ENCODE results near the gene FOXN1.

The FOXN1 gene

GRCh38 chr17:28498652-28499363 is 7.3 kb upstream of the FOXN1 start:
- no peak overlapping the region for H3K4me3 ChIP-seq (ENCODE audit: low read depth, low read length)

DNA sequence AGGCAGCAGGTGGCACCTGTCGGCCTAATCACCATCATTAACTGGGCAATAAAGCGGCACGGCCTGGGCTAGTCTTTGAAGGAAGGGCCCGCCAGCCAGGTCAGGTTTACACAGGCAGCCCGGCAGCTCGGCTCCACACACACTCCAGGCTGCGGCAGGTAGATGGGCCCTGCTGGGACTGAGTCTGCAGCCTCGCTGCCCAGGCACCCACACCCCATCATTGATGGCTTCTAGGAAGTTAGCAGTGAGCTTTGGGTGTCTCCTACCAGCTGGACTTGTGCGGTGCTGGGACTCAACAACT is 6.8 kb upstream of the FOXN1 start:
- no peak overlapping the region for H3K4me3 ChIP-seq (ENCODE audit: low read depth, low read length)

- H3K4me3 ChIP-seq (ENCODE audit: low read depth, low read length) = no peak overlapping the region
These were observed 6.3 kb upstream of the FOXN1 start for GRCh38 chr17:28499684-28500357.

DNA sequence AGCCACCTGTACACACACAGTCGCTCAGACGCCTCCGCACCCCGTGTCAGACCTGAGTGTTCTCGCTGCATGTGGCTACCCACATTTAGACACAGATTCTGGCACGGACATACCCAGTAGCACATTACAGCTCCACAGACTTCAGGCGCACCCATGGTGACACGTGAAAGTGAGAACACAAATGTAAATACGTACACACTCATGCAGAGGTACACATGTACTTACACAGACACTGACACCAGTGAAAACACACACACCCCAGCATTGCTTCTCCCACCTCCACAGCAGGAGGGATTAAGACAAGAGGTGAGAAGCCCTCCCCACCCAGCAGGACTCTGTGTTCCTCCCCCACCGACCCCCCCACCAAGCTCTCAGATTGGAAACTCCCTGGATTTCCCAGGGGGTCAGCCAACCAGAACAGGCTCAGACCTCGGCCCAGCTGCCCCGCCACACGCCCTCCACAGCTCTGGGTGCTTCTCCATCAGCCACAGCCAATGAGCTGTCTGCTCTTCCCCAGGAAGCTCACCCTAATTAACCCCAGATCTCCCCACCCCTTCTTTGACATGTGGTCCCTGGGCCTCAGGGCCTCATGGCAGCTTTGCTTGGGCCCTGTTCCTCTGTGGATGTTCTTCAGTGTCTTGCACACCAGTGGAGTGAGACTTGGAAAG is 5.3 kb upstream of the FOXN1 start:
- no peak overlapping the region for H3K4me3 ChIP-seq (ENCODE audit: low read depth, low read length)

GRCh38 chr17:28501421-28502284 is 4.5 kb upstream of the FOXN1 start:
- H3K4me3 ChIP-seq (ENCODE audit: low read depth, low read length) = no peak overlapping the region

GRCh38 chr17:28503420-28503819 is 2.7 kb upstream of the FOXN1 start:
- no peak overlapping the region for H3K4me3 ChIP-seq (ENCODE audit: low read depth, low read length)

DNA sequence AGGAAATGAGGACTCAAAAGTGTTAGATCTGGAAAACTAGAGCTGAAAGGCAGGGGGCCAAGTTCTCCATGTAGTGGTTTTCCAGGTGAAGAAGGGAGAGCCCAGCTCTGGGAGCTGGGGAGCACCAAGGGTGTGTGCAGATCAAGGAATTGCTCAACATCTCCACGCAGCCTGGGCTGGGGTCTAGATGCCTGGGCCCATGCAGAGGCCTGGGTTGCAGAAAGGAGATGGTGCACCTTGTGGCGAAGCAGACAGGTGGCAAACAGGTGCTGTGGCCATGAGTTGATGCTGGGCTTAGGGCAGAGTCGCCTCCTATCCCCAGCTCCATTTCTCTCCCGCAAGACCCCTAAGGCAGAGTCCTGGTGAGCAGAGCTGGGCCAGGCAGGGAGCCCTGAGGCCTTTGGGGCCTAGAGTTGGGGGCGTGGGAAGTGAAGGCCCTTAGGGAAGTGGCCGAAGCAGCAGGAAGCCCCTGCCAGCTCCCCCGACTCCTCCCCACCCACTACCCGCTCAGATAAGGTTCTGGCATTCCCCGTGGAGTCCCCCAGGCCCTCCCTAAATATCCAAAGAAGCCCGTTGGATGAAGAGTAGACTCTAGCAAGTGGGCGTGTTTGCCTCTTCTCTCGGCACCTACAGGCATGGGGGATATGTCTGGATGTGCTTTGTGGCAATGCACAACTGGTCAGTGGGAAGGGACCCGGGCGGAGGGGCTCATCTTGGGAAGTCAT is 777 bp downstream of the FOXN1 start:
- no peak overlapping the region for H3K4me3 ChIP-seq (ENCODE audit: low read depth, low read length)

DNA sequence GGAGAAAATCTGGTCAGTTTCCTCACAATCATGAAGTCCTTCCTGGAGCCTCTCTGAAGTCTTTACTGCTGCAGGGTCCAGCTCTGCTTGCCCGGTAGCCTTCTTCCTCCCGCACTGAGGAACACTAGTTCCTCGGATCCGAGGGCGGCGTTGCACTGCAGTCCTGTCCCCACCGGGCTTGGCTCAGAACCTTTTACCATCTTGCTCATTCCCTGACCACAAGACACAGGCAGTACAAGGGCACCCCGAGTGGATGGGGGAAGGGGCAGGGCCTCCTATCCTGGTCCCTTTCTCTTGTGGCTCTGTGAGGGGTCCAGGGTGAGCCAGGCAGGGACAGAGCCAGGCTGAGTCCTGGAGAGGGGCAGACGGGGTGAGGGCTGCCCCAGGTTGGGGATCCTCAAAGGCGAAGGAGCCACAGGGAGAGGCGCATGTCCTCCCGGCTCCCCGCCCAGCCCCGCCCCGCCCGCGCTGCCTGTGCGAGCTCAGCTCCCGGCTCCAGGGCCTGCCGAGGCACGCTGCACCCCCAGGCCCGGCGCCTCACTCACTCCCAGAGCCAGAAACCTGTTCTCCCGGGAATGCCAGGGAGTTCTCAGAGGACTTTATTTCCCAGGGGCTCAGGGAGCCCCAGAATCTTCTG is 1.5 kb downstream of the FOXN1 start:
- H3K4me3 ChIP-seq (ENCODE audit: low read depth, low read length) = no peak overlapping the region

DNA sequence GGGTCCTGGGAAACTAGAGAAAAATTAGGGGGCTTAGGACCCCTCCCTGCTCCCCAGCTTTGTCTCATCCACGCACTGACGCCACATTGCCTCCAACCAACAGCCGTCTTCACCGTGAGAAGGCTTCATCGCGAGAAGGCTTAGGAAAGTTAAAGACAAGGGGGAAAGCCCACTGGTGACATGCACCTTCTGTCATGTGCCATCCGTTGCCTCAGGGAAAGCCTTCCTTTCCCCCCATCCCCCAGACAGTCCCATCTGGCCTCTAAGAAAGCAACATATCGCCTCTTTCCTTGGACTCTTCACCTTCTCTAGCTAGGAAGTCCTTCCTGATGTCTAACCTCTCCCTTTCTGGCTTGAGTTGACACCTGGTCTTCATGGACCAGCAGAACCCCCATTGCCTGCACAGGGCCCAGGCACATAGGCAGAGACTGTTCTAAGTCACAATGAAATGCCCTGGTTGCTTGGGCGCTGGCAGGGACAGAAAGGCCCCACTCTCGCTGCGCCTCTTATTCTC is 2.1 kb downstream of the FOXN1 start:
- no peak overlapping the region for H3K4me3 ChIP-seq (ENCODE audit: low read depth, low read length)

- H3K4me3 ChIP-seq (ENCODE audit: low read depth, low read length) = no peak overlapping the region
These were observed 3.6 kb downstream of the FOXN1 start for GRCh38 chr17:28509789-28510188.

DNA sequence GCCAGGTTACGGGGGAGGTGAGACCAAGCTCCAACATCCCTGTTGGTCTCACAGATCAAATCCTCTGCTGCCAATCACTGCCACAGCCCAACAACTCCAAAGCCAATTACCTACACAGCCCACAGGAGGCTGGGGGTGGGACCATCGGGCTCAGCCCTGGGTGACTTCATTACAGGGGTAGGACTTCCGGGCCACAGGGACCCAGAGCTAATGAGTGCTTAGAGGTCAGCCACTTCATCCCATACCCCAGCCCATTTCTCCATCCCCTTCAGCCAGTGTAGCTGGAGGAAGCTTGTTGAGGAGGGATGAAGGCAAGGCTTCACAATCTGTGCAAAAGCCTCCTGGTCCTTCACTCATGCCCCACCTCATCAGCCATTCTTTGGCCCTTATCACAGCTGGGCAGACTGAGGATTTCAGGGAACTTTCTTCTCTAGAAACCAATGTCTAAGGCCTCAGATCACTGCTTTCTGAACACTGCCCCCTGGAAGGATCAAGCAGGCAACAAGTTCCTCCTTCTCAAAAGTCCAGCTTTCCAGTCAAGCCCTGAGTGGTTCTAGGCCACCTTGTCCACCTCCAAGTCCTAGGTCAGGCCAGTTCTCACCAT is 5.8 kb downstream of the FOXN1 start:
- no peak overlapping the region for H3K4me3 ChIP-seq (ENCODE audit: low read depth, low read length)

GRCh38 chr17:28513476-28513875 is 7.3 kb downstream of the FOXN1 start:
- H3K4me3 ChIP-seq (ENCODE audit: low read depth, low read length) = no peak overlapping the region

DNA sequence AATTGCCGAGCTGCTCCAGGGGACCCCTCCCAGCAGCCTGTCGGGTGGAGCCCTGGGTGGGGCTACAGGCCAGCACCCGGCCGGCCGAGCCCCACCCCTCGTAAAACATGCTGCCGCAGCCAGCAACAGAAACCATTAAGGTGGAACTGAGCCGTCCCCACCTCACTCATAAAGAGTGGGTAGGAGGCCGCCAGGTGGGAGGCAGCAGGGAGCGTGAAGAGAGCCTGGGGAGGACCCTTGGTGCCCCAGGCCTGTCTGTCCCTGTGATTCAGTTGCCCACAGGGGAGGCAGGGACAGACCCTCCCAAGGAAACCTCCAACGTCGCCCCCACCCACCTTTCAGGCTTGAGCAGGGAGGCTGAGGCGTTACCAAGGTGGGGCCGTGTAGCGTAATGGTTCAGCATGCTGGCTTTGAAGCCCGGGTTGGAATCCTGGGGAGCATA is 8.4 kb downstream of the FOXN1 start:
- H3K4me3 ChIP-seq (ENCODE audit: low read depth, low read length) = no peak overlapping the region

DNA sequence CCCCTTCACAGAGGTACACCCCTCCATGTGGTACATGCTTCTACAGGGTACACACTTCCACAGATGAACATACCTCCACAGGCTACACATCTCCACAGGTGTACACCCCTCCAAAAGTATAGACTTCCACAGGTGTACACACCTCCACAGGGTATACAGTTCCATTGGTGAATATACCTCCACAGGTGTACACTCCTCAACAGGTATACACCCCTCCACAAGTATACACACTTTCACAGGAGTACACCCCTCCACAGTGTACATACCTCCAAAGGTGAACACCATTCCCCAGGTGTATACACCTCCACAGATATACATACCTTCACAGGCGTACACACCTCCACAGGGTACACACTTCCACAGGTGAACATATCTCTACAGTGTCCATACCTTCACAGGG is 9.4 kb downstream of the FOXN1 start:
- no peak overlapping the region for H3K4me3 ChIP-seq (ENCODE audit: low read depth, low read length)

GRCh38 chr17:28518132-28518531 is 12.0 kb downstream of the FOXN1 start:
- H3K4me3 ChIP-seq (ENCODE audit: low read depth, low read length) = no peak overlapping the region

DNA sequence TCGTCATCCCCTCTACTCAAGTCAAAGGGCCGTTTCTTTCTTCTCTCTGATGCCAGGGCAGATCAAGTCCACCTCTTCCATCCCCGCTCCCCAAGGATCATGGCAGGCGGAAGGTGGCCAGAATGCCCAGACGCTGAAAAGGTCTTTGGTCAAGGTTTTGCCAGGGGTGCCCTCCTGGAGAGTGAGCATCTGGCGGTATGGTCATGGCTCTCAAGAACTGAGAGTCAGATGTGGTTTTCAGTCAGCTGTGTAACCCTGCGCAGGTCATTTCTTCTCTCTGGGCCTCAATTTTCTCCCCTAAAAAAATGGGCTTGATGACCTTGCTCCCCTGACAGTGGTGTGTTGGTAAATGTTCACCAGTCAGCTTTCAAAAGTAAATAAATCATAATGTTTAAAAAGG is 12.4 kb downstream of the FOXN1 start:
- H3K4me3 ChIP-seq (ENCODE audit: low read depth, low read length) = no peak overlapping the region

- H3K4me3 ChIP-seq (ENCODE audit: low read depth, low read length) = no peak overlapping the region
These were observed 13.1 kb downstream of the FOXN1 start for GRCh38 chr17:28519236-28519635.

- H3K4me3 ChIP-seq (ENCODE audit: low read depth, low read length) = no peak overlapping the region
These were observed 14.5 kb downstream of the FOXN1 start for GRCh38 chr17:28520687-28521086.

GRCh38 chr17:28521311-28522085 is 15.3 kb downstream of the FOXN1 start:
- no peak overlapping the region for H3K4me3 ChIP-seq (ENCODE audit: low read depth, low read length)

Data from iPS-11a (cell line).